ENCODE measurements around the gene HIGD1A.

DNA sequence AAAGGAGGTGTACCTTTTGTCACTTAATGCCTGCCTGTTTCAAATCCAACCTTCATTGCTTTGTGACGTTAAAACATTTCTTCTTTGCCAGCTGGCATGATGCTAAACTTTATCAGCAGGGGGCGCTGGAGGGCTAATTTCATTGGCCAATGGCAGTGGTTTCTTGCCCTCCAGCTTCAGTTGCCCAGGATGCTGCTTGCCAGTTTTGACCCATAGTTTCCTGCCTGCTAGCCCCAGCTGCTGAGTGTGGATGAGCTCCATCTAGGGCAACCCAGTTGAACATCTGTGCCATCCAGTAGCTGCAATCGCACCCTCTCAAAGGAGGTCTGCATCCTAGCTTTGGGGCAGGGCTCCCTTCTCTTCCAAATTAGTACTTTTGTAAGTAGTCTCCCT, 27.0 kb upstream of the HIGD1A start:
- TF ChIP-seq, protein P1, sequence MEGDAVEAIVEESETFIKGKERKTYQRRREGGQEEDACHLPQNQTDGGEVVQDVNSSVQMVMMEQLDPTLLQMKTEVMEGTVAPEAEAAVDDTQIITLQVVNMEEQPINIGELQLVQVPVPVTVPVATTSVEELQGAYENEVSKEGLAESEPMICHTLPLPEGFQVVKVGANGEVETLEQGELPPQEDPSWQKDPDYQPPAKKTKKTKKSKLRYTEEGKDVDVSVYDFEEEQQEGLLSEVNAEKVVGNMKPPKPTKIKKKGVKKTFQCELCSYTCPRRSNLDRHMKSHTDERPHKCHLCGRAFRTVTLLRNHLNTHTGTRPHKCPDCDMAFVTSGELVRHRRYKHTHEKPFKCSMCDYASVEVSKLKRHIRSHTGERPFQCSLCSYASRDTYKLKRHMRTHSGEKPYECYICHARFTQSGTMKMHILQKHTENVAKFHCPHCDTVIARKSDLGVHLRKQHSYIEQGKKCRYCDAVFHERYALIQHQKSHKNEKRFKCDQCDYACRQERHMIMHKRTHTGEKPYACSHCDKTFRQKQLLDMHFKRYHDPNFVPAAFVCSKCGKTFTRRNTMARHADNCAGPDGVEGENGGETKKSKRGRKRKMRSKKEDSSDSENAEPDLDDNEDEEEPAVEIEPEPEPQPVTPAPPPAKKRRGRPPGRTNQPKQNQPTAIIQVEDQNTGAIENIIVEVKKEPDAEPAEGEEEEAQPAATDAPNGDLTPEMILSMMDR (IDR thresholded peaks at IDR 0.05) = peak; percentile 34 to 70 (median 56)
- no peak for TF ChIP-seq POLR2A (IDR thresholded peaks at IDR 0.05)

Data from thyroid gland (tissue), 4 donors.